Measurements from ENCODE around the gene TH.

TH gene

GRCh38 chr11:2212411-2213251 lies 41.0 kb upstream of the TH start:
- DNase-seq (ENCODE audit: low read depth): no peak
- H3K4me3 ChIP-seq (ENCODE audit: low read length): no peak overlapping the region
- TF ChIP-seq CTCF (conservative IDR thresholded peaks at IDR 0.05; ENCODE audit: low read depth, low read length): no peak

- DNase-seq (ENCODE audit: low read depth): peak; percentile 8
- TF ChIP-seq CTCF (conservative IDR thresholded peaks at IDR 0.05; ENCODE audit: low read depth, low read length): no peak
- no peak overlapping the region for H3K4me3 ChIP-seq (ENCODE audit: low read length)
Observed at GRCh38 chr11:2211113-2211971, 39.7 kb upstream of the TH start.

GRCh38 chr11:2210366-2211112 lies 38.9 kb upstream of the TH start:
- no peak for TF ChIP-seq CTCF (conservative IDR thresholded peaks at IDR 0.05; ENCODE audit: low read depth, low read length)
- no peak overlapping the region for H3K4me3 ChIP-seq (ENCODE audit: low read length)
- no peak for DNase-seq (ENCODE audit: low read depth)

GRCh38 chr11:2209900-2210321 lies 38.3 kb upstream of the TH start:
- no peak for TF ChIP-seq CTCF (conservative IDR thresholded peaks at IDR 0.05; ENCODE audit: low read depth, low read length)
- no peak overlapping the region for H3K4me3 ChIP-seq (ENCODE audit: low read length)
- DNase-seq (ENCODE audit: low read depth): no peak

GRCh38 chr11:2209370-2209801 lies 37.8 kb upstream of the TH start:
- no peak for DNase-seq (ENCODE audit: low read depth)
- no peak for TF ChIP-seq CTCF (conservative IDR thresholded peaks at IDR 0.05; ENCODE audit: low read depth, low read length)
- H3K4me3 ChIP-seq (ENCODE audit: low read length): no peak overlapping the region

GRCh38 chr11:2208691-2209369 lies 37.2 kb upstream of the TH start:
- no peak overlapping the region for H3K4me3 ChIP-seq (ENCODE audit: low read length)
- no peak for DNase-seq (ENCODE audit: low read depth)
- TF ChIP-seq CTCF (conservative IDR thresholded peaks at IDR 0.05; ENCODE audit: low read depth, low read length): peak; percentile 16
